ENCODE data around the gene OXSR1. TPM values are rescaled to one million over a fixed set of nuclear protein-coding genes. Genes with fewer than 3 reads are reported as not detected.

Gene OXSR1
- total and polyA plus RNA-seq, 10 donors: 9.3 to 45.0 (median 30.5) TPM

GRCh38 chr3:38147421-38147820, 17.9 kb upstream of the OXSR1 start:
- intact Hi-C loops (cut with DNase I; ENCODE audit: low total_unique reads): loop anchor here (10.0 kb wide), 1 partner anchor 97 kb away; no protein-coding TSS in a partner anchor
- H3K4me3 ChIP-seq: peak overlapping the region in 1 of 8 donors; percentile 30
- DNase-seq: no peak
- no peaks in the 10 kb centered on the region for H3K27me3 ChIP-seq (replicated peaks in 1 of 7)
- peaks cover 0 to 7% (median 4%) of the 10 kb centered on the region in 6 donors for H3K36me3 ChIP-seq
- 43 to 74% (median 73%) methylated on average over 3 of the region's 3 CpGs for WGBS, 5 donors
- peaks cover 5 to 25% (median 19%) of the 10 kb centered on the region in 8 donors for H3K9me3 ChIP-seq
- TF ChIP-seq POLR2A (IDR thresholded peaks at IDR 0.05) (no peak), CTCF (IDR thresholded peaks at IDR 0.05 in 8 of 11, conservative IDR thresholded peaks at IDR 0.05 in 3 of 11) (no peak), POLR2AphosphoS5 (IDR thresholded peaks at IDR 0.05) (no peak)
- H3K4me1 ChIP-seq: peaks cover 0 to 67% (median 25%) of the 10 kb centered on the region in 6 donors
- H3K27ac ChIP-seq: peak overlapping the region; percentile 13 to 87 (median 77)

GRCh38 chr3:38148311-38148882, 16.9 kb upstream of the OXSR1 start:
- Histone ChIP-seq H3K36me3 (no peaks in the 10 kb centered on the region), H3K4me3 (no peak overlapping the region), H3K27ac (peak overlapping the region; percentile 13 to 87 (median 77)), H3K9me3 (peaks cover 5 to 25% (median 19%) of the 10 kb centered on the region in 8 donors), H3K4me1 (peaks cover 0 to 60% (median 25%) of the 10 kb centered on the region in 6 donors), H3K27me3 (replicated peaks in 1 of 7) (no peaks in the 10 kb centered on the region)
- no peak for TF ChIP-seq POLR2A (IDR thresholded peaks at IDR 0.05)
- no peak for TF ChIP-seq POLR2AphosphoS5 (IDR thresholded peaks at IDR 0.05)
- TF ChIP-seq CTCF (IDR thresholded peaks at IDR 0.05 in 8 of 11, conservative IDR thresholded peaks at IDR 0.05 in 3 of 11): no peak
- 28 to 59% (median 38%) methylated on average over 5 of the region's 5 CpGs for WGBS, 5 donors
- DNase-seq: no peak
- intact Hi-C loops (cut with DNase I; ENCODE audit: low total_unique reads): loop anchor here (10.0 kb wide), 1 partner anchor 96 kb away; no protein-coding TSS in a partner anchor

DNA sequence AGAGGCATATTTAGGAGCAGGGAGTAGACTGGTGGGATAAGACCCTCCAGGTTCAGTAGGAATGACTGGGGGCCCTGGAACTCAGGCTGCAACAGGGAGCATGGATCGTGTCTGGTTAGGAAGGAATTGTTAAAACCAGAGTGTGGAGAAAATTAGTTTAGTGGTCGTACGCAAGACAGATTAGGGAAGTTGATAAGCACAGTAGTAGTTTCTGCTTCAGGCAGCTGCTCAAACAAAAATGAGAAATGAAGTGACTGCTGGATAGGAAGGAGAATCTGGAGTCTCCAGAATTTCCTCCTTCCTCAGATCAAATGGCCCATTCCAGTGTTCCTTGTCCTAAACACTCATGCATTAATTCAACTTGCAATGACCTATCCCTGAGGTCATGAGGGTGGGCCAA, 15.6 kb upstream of the OXSR1 start:
- 17 to 42% (median 27%) methylated on average over 3 of the region's 3 CpGs for WGBS, 5 donors
- intact Hi-C loops (cut with DNase I; ENCODE audit: low total_unique reads): loop anchor here (10.0 kb wide), 1 partner anchor 95 kb away; no protein-coding TSS in a partner anchor

More for the DNA sequence above, 15.6 kb upstream of the OXSR1 start:
- peaks cover 5 to 25% (median 19%) of the 10 kb centered on the region in 8 donors for H3K9me3 ChIP-seq
- H3K4me1 ChIP-seq: peaks cover 0 to 55% (median 25%) of the 10 kb centered on the region in 6 donors
- DNase-seq: no peak
- peak overlapping the region; percentile 28 to 87 (median 76) for H3K27ac ChIP-seq
- no peaks in the 10 kb centered on the region for H3K36me3 ChIP-seq
- TF ChIP-seq POLR2AphosphoS5 (IDR thresholded peaks at IDR 0.05) (no peak), POLR2A (IDR thresholded peaks at IDR 0.05) (no peak), CTCF (IDR thresholded peaks at IDR 0.05 in 8 of 11, conservative IDR thresholded peaks at IDR 0.05 in 3 of 11) (no peak)
- no peak overlapping the region for H3K4me3 ChIP-seq
- H3K27me3 ChIP-seq (replicated peaks in 1 of 7): no peaks in the 10 kb centered on the region

All from spleen (tissue), 11 donors.